ENCODE data around the gene MAD1L1. TPM values are rescaled to one million over a fixed set of nuclear protein-coding genes. Genes with fewer than 3 reads are reported as not detected.

MAD1L1 gene
- total RNA-seq, 1 experiment from 2014 or later, result 50.8 TPM

DNA sequence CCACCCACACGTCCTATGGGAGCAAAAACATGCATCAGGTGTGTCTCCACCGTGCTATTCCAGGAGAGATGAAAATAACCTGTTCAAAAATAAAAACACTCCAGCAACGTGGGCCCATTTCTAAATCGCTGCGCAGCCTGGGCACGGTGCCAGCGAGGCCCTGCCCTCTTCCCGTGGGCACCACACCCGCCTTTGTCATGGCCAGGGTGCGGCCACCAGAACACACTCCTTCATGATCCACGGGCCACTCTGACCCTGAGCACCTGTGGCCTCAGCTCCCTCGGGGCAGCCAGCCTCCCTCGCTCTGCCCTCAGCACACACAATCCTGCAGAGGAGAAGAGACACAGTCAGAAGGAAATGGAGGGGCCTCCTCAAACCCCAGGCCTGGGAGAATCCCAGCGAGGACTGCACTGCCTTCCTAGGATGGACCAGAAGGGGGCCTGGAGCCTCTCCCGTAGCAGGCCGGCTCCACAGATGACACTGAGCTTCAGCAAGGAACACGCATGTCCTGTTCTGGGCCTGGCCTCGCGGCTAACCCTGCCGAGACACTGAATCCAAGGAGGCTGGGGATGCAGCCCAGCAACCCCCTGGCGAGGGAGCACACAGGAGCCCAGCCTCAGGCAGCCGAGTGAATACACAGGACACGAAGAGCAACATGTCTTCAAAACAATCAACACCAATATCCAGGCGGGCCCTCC is 169.0 kb downstream of the MAD1L1 start:
- no peaks in the 10 kb centered on the region for H3K36me3 ChIP-seq (ENCODE audit: low read depth)
- POLR2A ChIA-PET (ENCODE audit: unreplicated experiment), result no interaction called here
- no peak overlapping the region for H2AFZ ChIP-seq
- no peaks in the 10 kb centered on the region for H3K79me2 ChIP-seq (ENCODE audit: low read depth)
- H3K4me1 ChIP-seq (replicated peaks; ENCODE audit: insufficient read depth), result no peaks in the 10 kb centered on the region
- H3K9me2 ChIP-seq (ENCODE audit: insufficient read depth), result no peaks in the 10 kb centered on the region
- TF ChIP-seq EZH2 (IDR thresholded peaks at IDR 0.05; ENCODE audit: low read depth), result no peak
- TF ChIP-seq, protein P1, sequence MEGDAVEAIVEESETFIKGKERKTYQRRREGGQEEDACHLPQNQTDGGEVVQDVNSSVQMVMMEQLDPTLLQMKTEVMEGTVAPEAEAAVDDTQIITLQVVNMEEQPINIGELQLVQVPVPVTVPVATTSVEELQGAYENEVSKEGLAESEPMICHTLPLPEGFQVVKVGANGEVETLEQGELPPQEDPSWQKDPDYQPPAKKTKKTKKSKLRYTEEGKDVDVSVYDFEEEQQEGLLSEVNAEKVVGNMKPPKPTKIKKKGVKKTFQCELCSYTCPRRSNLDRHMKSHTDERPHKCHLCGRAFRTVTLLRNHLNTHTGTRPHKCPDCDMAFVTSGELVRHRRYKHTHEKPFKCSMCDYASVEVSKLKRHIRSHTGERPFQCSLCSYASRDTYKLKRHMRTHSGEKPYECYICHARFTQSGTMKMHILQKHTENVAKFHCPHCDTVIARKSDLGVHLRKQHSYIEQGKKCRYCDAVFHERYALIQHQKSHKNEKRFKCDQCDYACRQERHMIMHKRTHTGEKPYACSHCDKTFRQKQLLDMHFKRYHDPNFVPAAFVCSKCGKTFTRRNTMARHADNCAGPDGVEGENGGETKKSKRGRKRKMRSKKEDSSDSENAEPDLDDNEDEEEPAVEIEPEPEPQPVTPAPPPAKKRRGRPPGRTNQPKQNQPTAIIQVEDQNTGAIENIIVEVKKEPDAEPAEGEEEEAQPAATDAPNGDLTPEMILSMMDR (conservative IDR thresholded peaks at IDR 0.05), result no peak
- H3F3A ChIP-seq (ENCODE audit: insufficient read depth, low read depth), result peaks cover 4% of the 10 kb centered on the region; the same call in 1 of the 2 replicates
- H3K27ac ChIP-seq, result no peak overlapping the region
- peaks cover 7% of the 10 kb centered on the region for H3K9me3 ChIP-seq (ENCODE audit: insufficient read depth, low read depth)
- CTCF ChIA-PET, result no interaction called here
- intact Hi-C loops (cut with micrococcal nuclease; ENCODE audit: unreplicated experiment), result no loop called here
- BruUV-seq (replicated peaks), result no TSS peak
- no peak overlapping the region for H3K4me2 ChIP-seq
- H3K4me3 ChIP-seq, result no peak overlapping the region
- H3K27me3 ChIP-seq (ENCODE audit: insufficient read depth, low read depth), result no peaks in the 10 kb centered on the region
- no peaks in the 10 kb centered on the region; the same call in 1 of the 2 replicates for H4K20me1 ChIP-seq (ENCODE audit: insufficient read depth)
- DNase-seq, result peak in 1 of 2 experiments; percentile 56

DNA sequence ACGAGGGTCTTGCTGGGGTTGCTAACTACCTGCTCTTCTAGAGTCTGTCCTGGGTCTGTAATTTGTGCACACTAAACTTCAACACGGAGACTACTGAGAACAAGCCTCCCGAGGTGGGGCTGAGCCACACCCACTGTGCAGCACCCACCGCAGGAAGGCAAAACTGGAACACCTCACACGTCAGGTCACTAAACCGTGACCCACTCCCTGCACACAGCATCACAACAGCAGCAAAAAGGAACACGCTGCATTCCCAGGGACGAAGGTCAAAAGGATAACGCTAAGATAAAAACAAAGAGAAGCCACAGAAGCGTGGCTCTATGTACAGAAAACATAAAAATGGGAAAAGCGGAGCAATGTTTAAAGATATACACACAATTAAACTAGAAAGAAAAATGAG is 170.1 kb downstream of the MAD1L1 start:
- DNase-seq, result no peak
- intact Hi-C loops (cut with micrococcal nuclease; ENCODE audit: unreplicated experiment), result no loop called here
- Histone ChIP-seq H3K4me1 (replicated peaks; ENCODE audit: insufficient read depth) (no peaks in the 10 kb centered on the region), H3K27me3 (ENCODE audit: insufficient read depth, low read depth) (no peaks in the 10 kb centered on the region), H3F3A (ENCODE audit: insufficient read depth, low read depth) (peaks cover 4% of the 10 kb centered on the region; the same call in 1 of the 2 replicates), H3K4me3 (no peak overlapping the region), H3K4me2 (no peak overlapping the region), H2AFZ (no peak overlapping the region), H4K20me1 (ENCODE audit: insufficient read depth) (no peaks in the 10 kb centered on the region; the same call in 1 of the 2 replicates), H3K9me2 (ENCODE audit: insufficient read depth) (no peaks in the 10 kb centered on the region), H3K36me3 (ENCODE audit: low read depth) (no peaks in the 10 kb centered on the region), H3K27ac (no peak overlapping the region), H3K79me2 (ENCODE audit: low read depth) (no peaks in the 10 kb centered on the region), H3K9me3 (ENCODE audit: insufficient read depth, low read depth) (peaks cover 7% of the 10 kb centered on the region)
- ChIA-PET CTCF (no interaction called here), POLR2A (ENCODE audit: unreplicated experiment) (interaction anchor here (0.7 kb wide), 1 partner anchor 457 kb away, joined by 11 read pairs; no protein-coding TSS in a partner anchor)
- no TSS peak for BruUV-seq (replicated peaks)
- TF ChIP-seq, protein P1 (conservative IDR thresholded peaks at IDR 0.05), result no peak
- no peak for TF ChIP-seq EZH2 (IDR thresholded peaks at IDR 0.05; ENCODE audit: low read depth)

- no peaks in the 10 kb centered on the region for H3K4me1 ChIP-seq (replicated peaks; ENCODE audit: insufficient read depth)
- H3K4me2 ChIP-seq, result no peak overlapping the region
- no TSS peak for BruUV-seq (replicated peaks)
- no peaks in the 10 kb centered on the region for H3K27me3 ChIP-seq (ENCODE audit: insufficient read depth, low read depth)
- no peak overlapping the region for H3K27ac ChIP-seq
- no peaks in the 10 kb centered on the region for H3K79me2 ChIP-seq (ENCODE audit: low read depth)
- ChIA-PET POLR2A (ENCODE audit: unreplicated experiment) (no interaction called here), CTCF (no interaction called here)
- H3K4me3 ChIP-seq, result no peak overlapping the region
- TF ChIP-seq EZH2 (IDR thresholded peaks at IDR 0.05; ENCODE audit: low read depth), result no peak
- no peaks in the 10 kb centered on the region for H3K36me3 ChIP-seq (ENCODE audit: low read depth)
- H2AFZ ChIP-seq, result no peak overlapping the region
- peaks cover 4% of the 10 kb centered on the region; the same call in 1 of the 2 replicates for H3F3A ChIP-seq (ENCODE audit: insufficient read depth, low read depth)
- no peaks in the 10 kb centered on the region; the same call in 1 of the 2 replicates for H4K20me1 ChIP-seq (ENCODE audit: insufficient read depth)
- intact Hi-C loops (cut with micrococcal nuclease; ENCODE audit: unreplicated experiment), result no loop called here
- no peaks in the 10 kb centered on the region for H3K9me2 ChIP-seq (ENCODE audit: insufficient read depth)
- peaks cover 7% of the 10 kb centered on the region for H3K9me3 ChIP-seq (ENCODE audit: insufficient read depth, low read depth)
- DNase-seq, result no peak
Observed at GRCh38 chr7:2060701-2061100, 172.0 kb downstream of the MAD1L1 start.

Measured in PC-9 (cell line).